Loucy (cell line): ENCODE measurements around the gene GUF1.
A peak's percentile ranks its signal among the peaks of the same experiment; 100 is the strongest.

Experiments
- H2AFZ ChIP-seq: fragments of 200-600 bp; sonication (generic); 2 replicates; pipeline ENCODE4 v1.6.0; 2016; ENCODE audit warnings: antibody characterized with exemption, mild to moderate bottlenecking, low read length, moderate library complexity
- H3F3A ChIP-seq: fragments of 200-600 bp; 2 replicates; pipeline ENCODE4 v1.6.0; 2016; ENCODE audit warnings: antibody characterized with exemption, low read depth, mild to moderate bottlenecking
- H3K27me3 ChIP-seq: fragments of 200-600 bp; sonication (generic); 2 replicates; pipeline ENCODE4 v1.6.1; 2014; ENCODE audit warnings: low read length, mild to moderate bottlenecking; ENCODE audit not compliant: insufficient read depth, poor library complexity, severe bottlenecking
- H3K36me3 ChIP-seq: fragments of 200-600 bp; sonication (generic); 2 replicates; pipeline ENCODE4 v1.6.1; 2016; ENCODE audit warnings: low read length; ENCODE audit not compliant: insufficient read depth
- H3K4me1 ChIP-seq: fragments of 200-600 bp; sonication (generic); 2 replicates; pipeline ENCODE4 v1.5.1; 2014; ENCODE audit warnings: low read length, mild to moderate bottlenecking; ENCODE audit not compliant: insufficient read depth, poor library complexity, severe bottlenecking
- H3K4me2 ChIP-seq: fragments of 200-600 bp; sonication (generic); 2 replicates; pipeline ENCODE4 v1.6.0; 2014; ENCODE audit warnings: antibody characterized with exemption, low read length, low read depth, mild to moderate bottlenecking; ENCODE audit not compliant: poor library complexity, severe bottlenecking
- H3K4me3 ChIP-seq: fragments of 200-600 bp; sonication (generic); 2 replicates; pipeline ENCODE4 v1.5.1; 2014; ENCODE audit warnings: low read length, mild to moderate bottlenecking, mixed read lengths; ENCODE audit not compliant: poor library complexity, severe bottlenecking
- H3K79me2 ChIP-seq: fragments of 200-600 bp; sonication (generic); 2 replicates; pipeline ENCODE4 v1.6.1; 2014; ENCODE audit warnings: low read length; ENCODE audit not compliant: insufficient read depth
- H3K9ac ChIP-seq: fragments of 200-600 bp; sonication (generic); 2 replicates; pipeline ENCODE4 v1.6.0; 2014; ENCODE audit warnings: mild to moderate bottlenecking, low read depth, low read length, moderate library complexity; ENCODE audit not compliant: poor library complexity, severe bottlenecking
- H3K9me2 ChIP-seq: fragments of 200-600 bp; sonication (generic); replicated peaks from 2 replicates; pipeline ENCODE4 v1.6.1; 2016; ENCODE audit warnings: low read depth, low read length, mixed read lengths
- H3K9me3 ChIP-seq: fragments of 200-600 bp; sonication (generic); 2 replicates; pipeline ENCODE4 v1.6.1; 2014; ENCODE audit warnings: mild to moderate bottlenecking, antibody characterized with exemption, low read length, low read depth; ENCODE audit not compliant: insufficient read depth
- H4K20me1 ChIP-seq: fragments of 200-600 bp; sonication (generic); 2 replicates; pipeline ENCODE4 v1.6.0; 2014; ENCODE audit warnings: antibody characterized with exemption, low read length, mild to moderate bottlenecking; ENCODE audit not compliant: insufficient read depth, poor library complexity, severe bottlenecking
- EZH2phosphoT487 ChIP-seq: fragments of 200-600 bp; IDR thresholded peaks from 2 replicates; pipeline ENCODE4 v1.6.1; 2018; ENCODE audit warnings: antibody characterized with exemption, mild to moderate bottlenecking, moderate library complexity, borderline replicate concordance
- TF ChIP-seq, protein P1 (sequence below): fragments of 200-600 bp; sonication (generic); conservative IDR thresholded peaks from 2 replicates; pipeline ENCODE4 v1.5.1; 2014; ENCODE audit warnings: mild to moderate bottlenecking, antibody characterized with exemption, low read length

The GUF1 gene, protein sequence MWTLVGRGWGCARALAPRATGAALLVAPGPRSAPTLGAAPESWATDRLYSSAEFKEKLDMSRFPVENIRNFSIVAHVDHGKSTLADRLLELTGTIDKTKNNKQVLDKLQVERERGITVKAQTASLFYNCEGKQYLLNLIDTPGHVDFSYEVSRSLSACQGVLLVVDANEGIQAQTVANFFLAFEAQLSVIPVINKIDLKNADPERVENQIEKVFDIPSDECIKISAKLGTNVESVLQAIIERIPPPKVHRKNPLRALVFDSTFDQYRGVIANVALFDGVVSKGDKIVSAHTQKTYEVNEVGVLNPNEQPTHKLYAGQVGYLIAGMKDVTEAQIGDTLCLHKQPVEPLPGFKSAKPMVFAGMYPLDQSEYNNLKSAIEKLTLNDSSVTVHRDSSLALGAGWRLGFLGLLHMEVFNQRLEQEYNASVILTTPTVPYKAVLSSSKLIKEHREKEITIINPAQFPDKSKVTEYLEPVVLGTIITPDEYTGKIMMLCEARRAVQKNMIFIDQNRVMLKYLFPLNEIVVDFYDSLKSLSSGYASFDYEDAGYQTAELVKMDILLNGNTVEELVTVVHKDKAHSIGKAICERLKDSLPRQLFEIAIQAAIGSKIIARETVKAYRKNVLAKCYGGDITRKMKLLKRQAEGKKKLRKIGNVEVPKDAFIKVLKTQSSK

DNA sequence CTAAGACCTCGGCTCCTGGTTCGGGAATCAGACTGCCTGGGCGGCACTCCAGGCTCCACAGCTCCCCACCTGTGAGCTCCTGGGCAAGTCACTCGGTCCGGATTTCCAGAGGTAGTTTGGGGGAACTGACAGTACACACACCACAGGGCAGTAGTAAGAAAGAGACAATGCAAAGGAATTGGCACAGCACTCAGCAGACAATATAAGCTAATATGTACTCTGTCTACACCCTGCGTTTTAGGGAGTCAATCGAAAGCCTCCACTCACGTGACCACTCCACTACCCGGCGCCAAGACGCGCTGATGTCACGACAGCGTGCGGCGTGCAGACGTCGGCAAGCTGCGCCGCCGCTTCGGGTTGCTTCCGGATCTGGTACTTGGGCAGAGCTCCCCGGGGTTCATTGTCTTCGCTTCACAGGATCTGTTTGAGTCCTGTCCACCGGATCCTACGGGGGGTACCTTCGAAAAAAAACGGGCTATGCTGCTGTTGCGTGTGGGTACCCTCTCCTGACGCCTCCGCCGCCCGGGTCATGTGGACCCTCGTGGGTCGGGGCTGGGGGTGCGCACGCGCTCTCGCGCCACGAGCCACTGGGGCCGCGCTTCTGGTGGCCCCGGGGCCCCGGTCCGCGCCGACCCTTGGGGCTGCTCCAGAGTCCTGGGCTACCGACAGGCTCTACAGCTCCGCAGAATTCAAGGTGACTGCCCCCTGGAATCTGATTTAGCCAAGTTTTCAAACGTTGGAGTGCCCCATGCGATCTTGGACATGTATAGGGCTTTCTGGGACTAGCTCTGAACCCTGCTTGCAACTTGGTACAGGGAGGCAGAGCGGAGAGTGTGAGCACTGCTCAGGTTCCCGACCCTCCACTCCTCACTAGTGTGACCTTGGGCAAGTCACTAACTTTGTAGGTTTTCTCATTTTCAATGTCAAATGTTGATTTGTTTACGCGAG, at the start of gene GUF1:
Gene GUF1 (plus strand): TSS at position 327 of the 948 bp plus-strand sequence. CDS start 203 bp downstream, at position 530.
- H3K9me2 ChIP-seq, result no peaks in the 10 kb centered on the region
- peaks cover 42% of the 10 kb centered on the region for H3K79me2 ChIP-seq
- TF ChIP-seq EZH2phosphoT487, result no peak
- TF ChIP-seq, protein P1, sequence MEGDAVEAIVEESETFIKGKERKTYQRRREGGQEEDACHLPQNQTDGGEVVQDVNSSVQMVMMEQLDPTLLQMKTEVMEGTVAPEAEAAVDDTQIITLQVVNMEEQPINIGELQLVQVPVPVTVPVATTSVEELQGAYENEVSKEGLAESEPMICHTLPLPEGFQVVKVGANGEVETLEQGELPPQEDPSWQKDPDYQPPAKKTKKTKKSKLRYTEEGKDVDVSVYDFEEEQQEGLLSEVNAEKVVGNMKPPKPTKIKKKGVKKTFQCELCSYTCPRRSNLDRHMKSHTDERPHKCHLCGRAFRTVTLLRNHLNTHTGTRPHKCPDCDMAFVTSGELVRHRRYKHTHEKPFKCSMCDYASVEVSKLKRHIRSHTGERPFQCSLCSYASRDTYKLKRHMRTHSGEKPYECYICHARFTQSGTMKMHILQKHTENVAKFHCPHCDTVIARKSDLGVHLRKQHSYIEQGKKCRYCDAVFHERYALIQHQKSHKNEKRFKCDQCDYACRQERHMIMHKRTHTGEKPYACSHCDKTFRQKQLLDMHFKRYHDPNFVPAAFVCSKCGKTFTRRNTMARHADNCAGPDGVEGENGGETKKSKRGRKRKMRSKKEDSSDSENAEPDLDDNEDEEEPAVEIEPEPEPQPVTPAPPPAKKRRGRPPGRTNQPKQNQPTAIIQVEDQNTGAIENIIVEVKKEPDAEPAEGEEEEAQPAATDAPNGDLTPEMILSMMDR, result no peak
- peak within 1 kb of the TSS; percentile 91 for H3K9ac ChIP-seq
- H3K4me3 ChIP-seq, result peak within 1 kb of the TSS; percentile 98
- H3K36me3 ChIP-seq, result no peaks in the 10 kb centered on the region; the same call in none of the 2 replicates
- peaks cover 42% of the 10 kb centered on the region for H4K20me1 ChIP-seq
- no peaks in the 10 kb centered on the region for H3K9me3 ChIP-seq
- peak within 1 kb of the TSS; percentile 97 for H3K4me2 ChIP-seq
- peaks cover 43% of the 10 kb centered on the region for H3K4me1 ChIP-seq
- peak within 1 kb of the TSS; percentile 98 for H2AFZ ChIP-seq
- no peaks in the 10 kb centered on the region for H3F3A ChIP-seq
- no peaks in the 10 kb centered on the region for H3K27me3 ChIP-seq

DNA sequence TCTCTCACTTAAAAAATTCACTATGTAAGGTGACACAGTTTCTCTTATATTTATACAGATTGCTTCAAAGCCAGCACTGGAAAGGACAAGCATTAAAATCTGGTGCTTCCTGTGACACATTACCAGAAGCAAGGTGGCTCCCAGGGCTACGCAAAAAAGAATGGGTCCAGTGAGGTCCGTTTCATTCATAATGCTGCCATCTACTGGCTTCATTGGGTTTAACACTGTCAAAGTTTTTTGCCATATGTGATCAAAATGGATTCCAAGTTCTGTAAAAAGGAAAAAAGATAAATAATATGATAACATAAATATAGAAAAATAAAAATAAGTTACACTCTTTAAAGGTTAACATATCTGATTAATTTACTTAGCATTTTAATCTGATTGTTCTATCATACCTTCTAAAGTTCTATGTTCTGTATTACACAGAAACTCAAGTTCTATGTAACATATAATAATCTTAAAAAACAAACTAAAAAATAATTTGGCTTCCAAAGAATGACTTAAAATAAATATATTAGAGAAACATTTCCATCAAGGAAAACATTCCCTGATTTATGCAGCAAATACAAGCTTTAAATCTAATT, 48.8 kb upstream of the GUF1 start:
- H3K4me1 ChIP-seq, result no peaks in the 10 kb centered on the region
- H3K27me3 ChIP-seq, result no peaks in the 10 kb centered on the region
- H3K9me2 ChIP-seq, result no peaks in the 10 kb centered on the region
- H3F3A ChIP-seq, result no peaks in the 10 kb centered on the region
- no peaks in the 10 kb centered on the region for H3K79me2 ChIP-seq
- H3K4me3 ChIP-seq, result no peak overlapping the region
- H2AFZ ChIP-seq, result 0 out of 2 replicates have a peak overlapping the region, but pooled peaks have one; percentile 83
- no peaks in the 10 kb centered on the region for H4K20me1 ChIP-seq
- no peaks in the 10 kb centered on the region for H3K9me3 ChIP-seq
- no peaks in the 10 kb centered on the region for H3K36me3 ChIP-seq
- H3K4me2 ChIP-seq, result no peak overlapping the region
- TF ChIP-seq EZH2phosphoT487, result no peak
- TF ChIP-seq, protein P1, result peak; percentile 71
- no peak overlapping the region for H3K9ac ChIP-seq

GRCh38 chr4:44632089-44632488, 46.1 kb upstream of the GUF1 start:
- H3K36me3 ChIP-seq, result no peaks in the 10 kb centered on the region
- TF ChIP-seq, protein P1, result peak; percentile 48
- no peak for TF ChIP-seq EZH2phosphoT487
- H3K9ac ChIP-seq, result no peak overlapping the region
- H3K27me3 ChIP-seq, result no peaks in the 10 kb centered on the region
- H3K9me2 ChIP-seq, result no peaks in the 10 kb centered on the region
- H3F3A ChIP-seq, result no peaks in the 10 kb centered on the region
- H3K4me3 ChIP-seq, result no peak overlapping the region
- H3K4me2 ChIP-seq, result no peak overlapping the region
- H3K4me1 ChIP-seq, result no peaks in the 10 kb centered on the region
- no peak overlapping the region for H2AFZ ChIP-seq
- no peaks in the 10 kb centered on the region for H4K20me1 ChIP-seq
- H3K9me3 ChIP-seq, result no peaks in the 10 kb centered on the region
- no peaks in the 10 kb centered on the region for H3K79me2 ChIP-seq
